Endodermal cell (in vitro differentiated cells): ENCODE measurements around the gene TMEM123. TPM values are rescaled to one million over a fixed set of nuclear protein-coding genes. Genes with fewer than 3 reads are reported as not detected.

Experiments used
- DNase-seq: peaks from one replicate; pipeline ENCODE4 v3.0.0-alpha.2; 2017
- H3K27ac ChIP-seq: 2 replicates; pipeline ENCODE4 v1.5.1; 2013; ENCODE audit warnings: mild to moderate bottlenecking, low read depth, low read length, moderate library complexity
- H3K27me3 ChIP-seq: 2 replicates; pipeline ENCODE4 v1.6.1; 2013; ENCODE audit warnings: mild to moderate bottlenecking, low read length, moderate library complexity; ENCODE audit not compliant: insufficient read depth, control insufficient read depth, poor library complexity, severe bottlenecking
- H3K36me3 ChIP-seq: 2 replicates; pipeline ENCODE4 v1.7.0; 2013; ENCODE audit warnings: mild to moderate bottlenecking, low read length, moderate library complexity; ENCODE audit not compliant: control insufficient read depth, insufficient read depth
- H3K4me1 ChIP-seq: one replicate; pipeline ENCODE4 v1.7.0; 2013; ENCODE audit warnings: low read length; ENCODE audit not compliant: control insufficient read depth, insufficient read depth
- H3K4me3 ChIP-seq: 2 replicates; pipeline ENCODE4 v1.5.1; 2013; ENCODE audit warnings: mild to moderate bottlenecking, low read length, moderate library complexity
- H3K9ac ChIP-seq: 2 replicates; pipeline ENCODE4 v1.6.1; 2013; ENCODE audit warnings: mild to moderate bottlenecking, low read length, moderate library complexity; ENCODE audit not compliant: poor library complexity, severe bottlenecking; ENCODE audit errors: extremely low read depth
- H3K9me3 ChIP-seq: 2 replicates; pipeline ENCODE4 v1.6.1; 2013; ENCODE audit warnings: mild to moderate bottlenecking, low read length, moderate library complexity; ENCODE audit not compliant: control insufficient read depth
- H3K27ac Mint-ChIP-seq: 2 replicates; pipeline ENCODE4 v1.8.0; 2020; ENCODE audit warnings: mixed read lengths
- H3K27me3 Mint-ChIP-seq: 2 replicates; pipeline ENCODE4 v1.8.0; 2021; ENCODE audit warnings: mild to moderate bottlenecking, mixed read lengths; ENCODE audit not compliant: insufficient read depth
- H3K36me3 Mint-ChIP-seq: 2 replicates; pipeline ENCODE4 v1.8.0; 2020; ENCODE audit warnings: low read depth, mixed read lengths
- H3K4me1 Mint-ChIP-seq: 2 replicates; pipeline ENCODE4 v1.8.0; 2020; ENCODE audit warnings: mixed read lengths
- H3K4me3 Mint-ChIP-seq: 2 replicates; pipeline ENCODE4 v1.8.0; 2020; ENCODE audit warnings: mild to moderate bottlenecking, moderate library complexity, mixed read lengths
- H3K9me3 Mint-ChIP-seq: 2 replicates; pipeline ENCODE4 v1.8.0; 2020; ENCODE audit warnings: mild to moderate bottlenecking, mixed read lengths
- WGBS, 2 experiments: methylation state at CpG; one replicate each; pipeline versions ENCODE4 v1.1.5 to v1.1.7; 2013; ENCODE audit warnings: missing lambda C conversion rate in 2 of 2, mixed read lengths in 1 of 2; ENCODE audit not compliant: insufficient coverage in 1 of 2, insufficient read length in 1 of 2; 5-methylcytosine and 5-hydroxymethylcytosine counted together
- total RNA-seq, 2 donors: library from RNA; stranded (reverse); fragmentation: NEBNext Ultra II Directional in 1 of 2; extraction: Animal tissue kit (Norgen Biotek cat#: 25700) in 1 of 2; gene quantifications; 2 replicates in 1 of 2; 3 replicates in 1 of 2; pipeline ENCODE4 v1.2.1, GENCODE V29; 2021
- TF ChIP-seq, protein P1 (sequence below): fragments of 200-600 bp; sonication (generic); conservative IDR thresholded peaks from 2 replicates; pipeline ENCODE4 v1.5.0; 2021; ENCODE audit warnings: antibody characterized with exemption, mild to moderate bottlenecking

The TMEM123 gene
- total RNA-seq, 2 donors from 2014 or later: 216 to 256 TPM

DNA sequence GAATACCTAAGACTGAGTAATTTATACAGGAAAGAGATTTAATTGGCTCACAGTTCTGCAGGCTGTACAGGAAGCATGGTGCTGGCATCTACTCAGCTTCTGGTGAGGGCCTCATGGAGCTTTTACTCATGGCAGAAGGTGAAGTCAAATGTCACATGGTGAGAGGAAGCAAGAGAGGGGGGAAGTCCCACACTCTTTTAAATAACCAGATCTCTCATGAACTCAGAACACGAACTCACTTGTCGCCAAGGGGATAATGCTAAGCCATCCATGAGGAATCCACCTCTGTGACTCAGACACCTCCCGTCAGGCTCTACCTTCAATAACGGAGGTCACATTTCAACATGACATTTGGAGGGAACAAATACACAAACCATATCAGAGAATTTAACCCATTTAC, 63.3 kb downstream of the TMEM123 start:
- H3K27me3 ChIP-seq: no peaks in the 10 kb centered on the region
- H3K36me3 ChIP-seq: peaks cover 74% of the 10 kb centered on the region
- no peak for DNase-seq
- peaks cover 9% of the 10 kb centered on the region for H3K4me1 ChIP-seq
- H3K9me3 Mint-ChIP-seq: no peaks in the 10 kb centered on the region
- H3K27ac ChIP-seq: no peak overlapping the region
- peaks cover 10% of the 10 kb centered on the region for H3K9me3 ChIP-seq
- H3K36me3 Mint-ChIP-seq: peaks cover 52% of the 10 kb centered on the region
- no peak overlapping the region for H3K9ac ChIP-seq
- H3K4me1 Mint-ChIP-seq: peaks cover 28% of the 10 kb centered on the region
- 93 to 96% methylated on average over 4 of the region's 4 CpGs for WGBS, 2 experiments
- H3K27me3 Mint-ChIP-seq: no peaks in the 10 kb centered on the region
- no peak overlapping the region for H3K4me3 ChIP-seq
- H3K4me3 Mint-ChIP-seq: no peak overlapping the region
- H3K27ac Mint-ChIP-seq: peak overlapping the region; percentile 41
- TF ChIP-seq, protein P1, sequence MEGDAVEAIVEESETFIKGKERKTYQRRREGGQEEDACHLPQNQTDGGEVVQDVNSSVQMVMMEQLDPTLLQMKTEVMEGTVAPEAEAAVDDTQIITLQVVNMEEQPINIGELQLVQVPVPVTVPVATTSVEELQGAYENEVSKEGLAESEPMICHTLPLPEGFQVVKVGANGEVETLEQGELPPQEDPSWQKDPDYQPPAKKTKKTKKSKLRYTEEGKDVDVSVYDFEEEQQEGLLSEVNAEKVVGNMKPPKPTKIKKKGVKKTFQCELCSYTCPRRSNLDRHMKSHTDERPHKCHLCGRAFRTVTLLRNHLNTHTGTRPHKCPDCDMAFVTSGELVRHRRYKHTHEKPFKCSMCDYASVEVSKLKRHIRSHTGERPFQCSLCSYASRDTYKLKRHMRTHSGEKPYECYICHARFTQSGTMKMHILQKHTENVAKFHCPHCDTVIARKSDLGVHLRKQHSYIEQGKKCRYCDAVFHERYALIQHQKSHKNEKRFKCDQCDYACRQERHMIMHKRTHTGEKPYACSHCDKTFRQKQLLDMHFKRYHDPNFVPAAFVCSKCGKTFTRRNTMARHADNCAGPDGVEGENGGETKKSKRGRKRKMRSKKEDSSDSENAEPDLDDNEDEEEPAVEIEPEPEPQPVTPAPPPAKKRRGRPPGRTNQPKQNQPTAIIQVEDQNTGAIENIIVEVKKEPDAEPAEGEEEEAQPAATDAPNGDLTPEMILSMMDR: no peak

DNA sequence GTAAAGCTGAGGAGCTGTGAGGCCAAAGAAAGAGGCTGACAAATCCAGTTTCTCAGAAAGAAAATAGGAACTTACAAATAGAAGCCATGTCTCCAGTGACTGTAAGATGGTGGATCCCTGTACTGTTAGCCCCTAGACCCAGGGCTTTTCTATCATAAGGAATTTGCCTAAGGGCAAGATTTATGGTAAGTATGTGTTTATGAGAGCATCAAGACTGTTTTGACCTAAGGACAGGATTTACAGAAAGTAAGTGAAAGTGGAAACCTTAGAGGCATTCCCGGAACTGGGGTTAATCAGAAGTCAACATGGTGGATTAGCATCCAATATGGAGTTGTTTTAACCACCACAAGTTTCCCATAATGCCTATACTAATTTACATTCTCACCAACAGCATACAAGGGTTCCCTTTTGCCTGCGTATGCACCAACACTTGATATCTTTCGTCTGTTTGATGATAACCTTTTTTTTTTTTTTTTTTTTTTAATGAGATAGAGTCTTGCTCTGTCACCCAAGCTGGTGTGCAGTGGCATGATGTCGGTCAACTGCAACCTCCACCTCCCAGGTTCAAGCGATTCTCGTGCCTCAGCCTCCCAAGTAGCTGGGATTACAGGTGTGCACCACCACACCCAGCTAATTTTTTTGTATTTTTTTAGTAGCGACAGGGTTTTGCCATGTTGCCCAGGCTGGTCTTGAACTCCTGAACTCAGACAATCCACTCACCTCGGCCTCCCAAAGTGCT, 65.4 kb downstream of the TMEM123 start:
- Mint-ChIP-seq H3K36me3 (peaks cover 43% of the 10 kb centered on the region), H3K27me3 (no peaks in the 10 kb centered on the region), H3K27ac (no peak overlapping the region), H3K4me3 (no peak overlapping the region), H3K4me1 (peaks cover 47% of the 10 kb centered on the region), H3K9me3 (no peaks in the 10 kb centered on the region)
- TF ChIP-seq, protein P1: no peak
- peaks cover 10% of the 10 kb centered on the region for H3K9me3 ChIP-seq
- H3K9ac ChIP-seq: no peak overlapping the region
- DNase-seq: no peak
- no peak overlapping the region for H3K4me3 ChIP-seq
- peaks cover 13% of the 10 kb centered on the region for H3K4me1 ChIP-seq
- peaks cover 58% of the 10 kb centered on the region for H3K36me3 ChIP-seq
- 79 to 90% methylated on average over 5 to 7 of the region's 8 CpGs for WGBS, 2 experiments
- H3K27ac ChIP-seq: no peak overlapping the region
- H3K27me3 ChIP-seq: no peaks in the 10 kb centered on the region

DNA sequence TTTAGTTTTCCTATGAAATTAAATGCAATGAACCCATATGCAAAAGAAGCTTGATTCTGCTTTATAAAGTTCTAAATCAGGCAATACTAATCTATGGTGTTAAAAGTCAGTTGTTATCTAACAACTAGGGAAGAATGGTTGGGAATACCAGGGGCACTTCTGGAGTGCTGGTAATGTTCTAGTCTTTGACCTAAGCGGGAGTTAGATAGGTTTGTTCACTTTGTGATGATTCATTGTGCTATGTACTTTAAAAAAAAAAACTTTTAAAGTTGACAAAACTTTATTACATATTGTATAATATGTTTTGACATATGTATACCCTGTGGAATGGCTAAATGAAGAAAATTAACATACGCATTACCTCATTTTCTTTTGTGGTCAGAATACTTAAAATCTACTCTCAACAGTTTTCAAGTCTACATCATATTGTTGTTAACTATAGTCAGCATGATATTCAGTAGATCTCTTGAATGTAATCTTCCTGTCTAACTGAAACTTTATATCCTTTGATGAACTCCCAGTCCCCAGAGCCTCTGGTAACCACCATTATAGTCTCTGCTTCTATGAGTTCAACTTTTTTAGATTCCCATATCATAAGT, 66.3 kb downstream of the TMEM123 start:
- Histone ChIP-seq H3K36me3 (peaks cover 57% of the 10 kb centered on the region), H3K9me3 (peaks cover 10% of the 10 kb centered on the region), H3K4me3 (no peak overlapping the region), H3K27ac (no peak overlapping the region), H3K9ac (no peak overlapping the region), H3K27me3 (no peaks in the 10 kb centered on the region), H3K4me1 (peaks cover 13% of the 10 kb centered on the region)
- H3K27me3 Mint-ChIP-seq: no peaks in the 10 kb centered on the region
- 100% methylated on average over 1 of the region's 2 CpGs; no CpG with 5 or more reads in 1 of the 2 experiments for WGBS, 2 experiments
- peaks cover 55% of the 10 kb centered on the region for H3K4me1 Mint-ChIP-seq
- TF ChIP-seq, protein P1: no peak
- no peaks in the 10 kb centered on the region for H3K9me3 Mint-ChIP-seq
- no peak for DNase-seq
- H3K4me3 Mint-ChIP-seq: no peak overlapping the region
- no peak overlapping the region for H3K27ac Mint-ChIP-seq
- H3K36me3 Mint-ChIP-seq: peaks cover 46% of the 10 kb centered on the region
